ENCODE measurements around the gene RNF11.

Gene RNF11

GRCh38 chr1:51320967-51321923 lies 85.2 kb downstream of the RNF11 start:
- no peak for DNase-seq

DNA sequence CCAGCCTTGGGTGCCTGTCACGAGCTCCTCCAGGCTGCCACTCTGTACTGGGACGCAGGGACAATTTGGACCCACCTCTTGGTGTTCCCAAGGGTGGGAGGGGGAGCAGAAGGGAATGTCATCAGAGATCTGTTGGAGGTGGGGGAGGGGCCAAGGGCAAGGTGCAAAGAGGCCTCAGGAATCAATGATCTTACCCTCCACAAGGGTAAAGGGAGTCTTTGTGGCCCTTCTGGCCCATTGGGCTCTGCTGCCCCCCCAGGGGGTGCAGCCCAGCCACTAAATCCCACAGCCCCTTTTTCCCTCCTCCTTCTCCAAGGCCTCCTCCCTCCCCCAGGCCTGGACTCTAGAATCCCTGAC lies 85.8 kb downstream of the RNF11 start:
- DNase-seq = no peak

GRCh38 chr1:51322417-51323101 lies 86.5 kb downstream of the RNF11 start:
- DNase-seq = no peak

Data from NCI-H1105 (cell line).